ENCODE results near the gene NEURL1.

DNA sequence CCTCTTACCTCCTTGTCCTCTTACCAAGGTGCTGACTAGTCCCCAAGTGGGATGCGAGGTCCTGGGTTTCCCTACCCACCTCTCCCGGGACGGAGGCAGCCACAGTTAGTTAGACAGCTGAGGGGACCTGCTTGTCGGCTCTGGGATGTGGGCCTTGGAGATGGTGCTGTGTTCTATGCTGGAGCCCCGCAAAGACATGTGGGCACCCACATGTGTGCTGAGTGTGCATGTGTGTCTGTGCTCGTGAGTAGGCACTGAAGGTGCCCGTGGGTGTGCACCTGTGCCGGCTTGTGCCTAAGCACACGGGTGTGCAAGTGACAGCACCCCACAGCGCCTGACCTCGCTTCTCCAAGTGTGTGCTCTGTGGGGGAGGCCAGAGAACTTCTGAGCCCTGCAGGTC lies 62.2 kb downstream of the NEURL1 start:
- TF ChIP-seq, protein P1, sequence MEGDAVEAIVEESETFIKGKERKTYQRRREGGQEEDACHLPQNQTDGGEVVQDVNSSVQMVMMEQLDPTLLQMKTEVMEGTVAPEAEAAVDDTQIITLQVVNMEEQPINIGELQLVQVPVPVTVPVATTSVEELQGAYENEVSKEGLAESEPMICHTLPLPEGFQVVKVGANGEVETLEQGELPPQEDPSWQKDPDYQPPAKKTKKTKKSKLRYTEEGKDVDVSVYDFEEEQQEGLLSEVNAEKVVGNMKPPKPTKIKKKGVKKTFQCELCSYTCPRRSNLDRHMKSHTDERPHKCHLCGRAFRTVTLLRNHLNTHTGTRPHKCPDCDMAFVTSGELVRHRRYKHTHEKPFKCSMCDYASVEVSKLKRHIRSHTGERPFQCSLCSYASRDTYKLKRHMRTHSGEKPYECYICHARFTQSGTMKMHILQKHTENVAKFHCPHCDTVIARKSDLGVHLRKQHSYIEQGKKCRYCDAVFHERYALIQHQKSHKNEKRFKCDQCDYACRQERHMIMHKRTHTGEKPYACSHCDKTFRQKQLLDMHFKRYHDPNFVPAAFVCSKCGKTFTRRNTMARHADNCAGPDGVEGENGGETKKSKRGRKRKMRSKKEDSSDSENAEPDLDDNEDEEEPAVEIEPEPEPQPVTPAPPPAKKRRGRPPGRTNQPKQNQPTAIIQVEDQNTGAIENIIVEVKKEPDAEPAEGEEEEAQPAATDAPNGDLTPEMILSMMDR (IDR thresholded peaks at IDR 0.05 in 2 of 3, conservative IDR thresholded peaks at IDR 0.05 in 1 of 3; ENCODE audit: control insufficient read depth in 2 of 3, extremely low read depth in 1 of 3, insufficient read depth in 1 of 3, low read depth in 3 of 3, low read length in 3 of 3): no peak
- no peak for TF ChIP-seq RFX5 (IDR thresholded peaks at IDR 0.05; ENCODE audit: low read depth, low read length)

Data from GM12878 (cell line).